Measurements from ENCODE around the gene CDC42BPG. TPM values are rescaled to one million over a fixed set of nuclear protein-coding genes. Genes with fewer than 3 reads are reported as not detected.

The CDC42BPG gene
- polyA plus RNA-seq, 1 donor from 2014 or later: not detected

GRCh38 chr11:64813826-64814225 is 30.6 kb downstream of the CDC42BPG start:
- Histone ChIP-seq H3K4me3 (ENCODE audit: low read length) (no peak overlapping the region), H3K9me3 (ENCODE audit: low read length) (no peaks in the 10 kb centered on the region), H3K79me2 (replicated peaks; ENCODE audit: insufficient read depth, low read length) (peaks cover 8% of the 10 kb centered on the region), H3K36me3 (ENCODE audit: insufficient read depth, low read length) (no peaks in the 10 kb centered on the region), H3K27ac (ENCODE audit: low read length) (no peak overlapping the region), H3K9me2 (ENCODE audit: insufficient read depth, low read length) (no peaks in the 10 kb centered on the region), H3K9ac (ENCODE audit: low read length) (no peak overlapping the region), H3K27me3 (ENCODE audit: insufficient read depth, low read depth, low read length) (no peaks in the 10 kb centered on the region), H2AFZ (ENCODE audit: low read depth, low read length) (no peak overlapping the region), H4K20me1 (ENCODE audit: insufficient read depth) (no peaks in the 10 kb centered on the region), H3K4me2 (ENCODE audit: low read length) (no peak overlapping the region), H3F3A (ENCODE audit: insufficient read depth, low read length, poor library complexity, severe bottlenecking) (no peaks in the 10 kb centered on the region)
- TF ChIP-seq SMC3 (conservative IDR thresholded peaks at IDR 0.05; ENCODE audit: poor library complexity): no peak
- no peak for TF ChIP-seq CTCF (IDR thresholded peaks at IDR 0.05; ENCODE audit: poor library complexity, severe bottlenecking)
- no peak for TF ChIP-seq RAD21 (conservative IDR thresholded peaks at IDR 0.05)
- no peak for TF ChIP-seq TAF1 (IDR thresholded peaks at IDR 0.05; ENCODE audit: low read depth)
- no peak for TF ChIP-seq EP300 (conservative IDR thresholded peaks at IDR 0.05; ENCODE audit: poor library complexity, severe bottlenecking)
- TF ChIP-seq POLR2AphosphoS5 (IDR thresholded peaks at IDR 0.05): no peak

- Histone ChIP-seq H2AFZ (ENCODE audit: low read depth, low read length) (peak overlapping the region; percentile 30), H3K79me2 (replicated peaks; ENCODE audit: insufficient read depth, low read length) (peaks cover 8% of the 10 kb centered on the region), H3K27me3 (ENCODE audit: insufficient read depth, low read depth, low read length) (no peaks in the 10 kb centered on the region), H3F3A (ENCODE audit: insufficient read depth, low read length, poor library complexity, severe bottlenecking) (no peaks in the 10 kb centered on the region), H3K36me3 (ENCODE audit: insufficient read depth, low read length) (no peaks in the 10 kb centered on the region), H3K4me2 (ENCODE audit: low read length) (peak overlapping the region; percentile 5), H4K20me1 (ENCODE audit: insufficient read depth) (no peaks in the 10 kb centered on the region), H3K9me3 (ENCODE audit: low read length) (no peaks in the 10 kb centered on the region), H3K9ac (ENCODE audit: low read length) (no peak overlapping the region), H3K4me3 (ENCODE audit: low read length) (peak overlapping the region; percentile 82), H3K9me2 (ENCODE audit: insufficient read depth, low read length) (no peaks in the 10 kb centered on the region), H3K27ac (ENCODE audit: low read length) (peak overlapping the region; percentile 67)
- TF ChIP-seq SMC3 (conservative IDR thresholded peaks at IDR 0.05; ENCODE audit: poor library complexity) (no peak), REST (IDR thresholded peaks at IDR 0.05; ENCODE audit: borderline replicate concordance) (no peak), CTCF (IDR thresholded peaks at IDR 0.05; ENCODE audit: poor library complexity, severe bottlenecking) (no peak), RAD21 (conservative IDR thresholded peaks at IDR 0.05) (no peak), POLR2AphosphoS5 (IDR thresholded peaks at IDR 0.05) (no peak), EP300 (conservative IDR thresholded peaks at IDR 0.05; ENCODE audit: poor library complexity, severe bottlenecking) (no peak), MXI1 (conservative IDR thresholded peaks at IDR 0.05; ENCODE audit: poor library complexity, severe bottlenecking) (no peak), TAF1 (IDR thresholded peaks at IDR 0.05; ENCODE audit: low read depth) (no peak), EZH2 (IDR thresholded peaks at IDR 0.05; ENCODE audit: borderline replicate concordance, insufficient read depth, low read length, poor library complexity, severe bottlenecking) (no peak)
These were observed 33.6 kb downstream of the CDC42BPG start for GRCh38 chr11:64810891-64811272.
